ENCODE results near the gene CNTFR.
A peak's percentile ranks its signal among the peaks of the same experiment; 100 is the strongest.

Gene CNTFR

GRCh38 chr9:34522971-34523797 is 66.3 kb downstream of the CNTFR start, which contains the start of gene ENHO:
Gene ENHO (minus strand): TSS chr9:34522990. CDS start chr9:34521695, 1,295 bp downstream.
- peak; percentile 86 for DNase-seq (ENCODE audit: low read depth)
- H3K4me3 ChIP-seq (ENCODE audit: low read depth, low read length): peak within 1 kb of the TSS; percentile 25; the same call in 1 of the 2 replicates
- TF ChIP-seq, protein P1, sequence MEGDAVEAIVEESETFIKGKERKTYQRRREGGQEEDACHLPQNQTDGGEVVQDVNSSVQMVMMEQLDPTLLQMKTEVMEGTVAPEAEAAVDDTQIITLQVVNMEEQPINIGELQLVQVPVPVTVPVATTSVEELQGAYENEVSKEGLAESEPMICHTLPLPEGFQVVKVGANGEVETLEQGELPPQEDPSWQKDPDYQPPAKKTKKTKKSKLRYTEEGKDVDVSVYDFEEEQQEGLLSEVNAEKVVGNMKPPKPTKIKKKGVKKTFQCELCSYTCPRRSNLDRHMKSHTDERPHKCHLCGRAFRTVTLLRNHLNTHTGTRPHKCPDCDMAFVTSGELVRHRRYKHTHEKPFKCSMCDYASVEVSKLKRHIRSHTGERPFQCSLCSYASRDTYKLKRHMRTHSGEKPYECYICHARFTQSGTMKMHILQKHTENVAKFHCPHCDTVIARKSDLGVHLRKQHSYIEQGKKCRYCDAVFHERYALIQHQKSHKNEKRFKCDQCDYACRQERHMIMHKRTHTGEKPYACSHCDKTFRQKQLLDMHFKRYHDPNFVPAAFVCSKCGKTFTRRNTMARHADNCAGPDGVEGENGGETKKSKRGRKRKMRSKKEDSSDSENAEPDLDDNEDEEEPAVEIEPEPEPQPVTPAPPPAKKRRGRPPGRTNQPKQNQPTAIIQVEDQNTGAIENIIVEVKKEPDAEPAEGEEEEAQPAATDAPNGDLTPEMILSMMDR (IDR thresholded peaks at IDR 0.05; ENCODE audit: insufficient read depth, low read depth, low read length, missing control alignments): no peak

GRCh38 chr9:34522091-34522887 is 67.2 kb downstream of the CNTFR start:
- TF ChIP-seq, protein P1 (IDR thresholded peaks at IDR 0.05; ENCODE audit: insufficient read depth, low read depth, low read length, missing control alignments): no peak
- no peak for DNase-seq (ENCODE audit: low read depth)
- no peak overlapping the region for H3K4me3 ChIP-seq (ENCODE audit: low read depth, low read length)

- no peak for DNase-seq (ENCODE audit: low read depth)
- TF ChIP-seq, protein P1 (IDR thresholded peaks at IDR 0.05; ENCODE audit: insufficient read depth, low read depth, low read length, missing control alignments): no peak
- no peak overlapping the region for H3K4me3 ChIP-seq (ENCODE audit: low read depth, low read length)
Observed at GRCh38 chr9:34521406-34522045, 68.0 kb downstream of the CNTFR start.

DNA sequence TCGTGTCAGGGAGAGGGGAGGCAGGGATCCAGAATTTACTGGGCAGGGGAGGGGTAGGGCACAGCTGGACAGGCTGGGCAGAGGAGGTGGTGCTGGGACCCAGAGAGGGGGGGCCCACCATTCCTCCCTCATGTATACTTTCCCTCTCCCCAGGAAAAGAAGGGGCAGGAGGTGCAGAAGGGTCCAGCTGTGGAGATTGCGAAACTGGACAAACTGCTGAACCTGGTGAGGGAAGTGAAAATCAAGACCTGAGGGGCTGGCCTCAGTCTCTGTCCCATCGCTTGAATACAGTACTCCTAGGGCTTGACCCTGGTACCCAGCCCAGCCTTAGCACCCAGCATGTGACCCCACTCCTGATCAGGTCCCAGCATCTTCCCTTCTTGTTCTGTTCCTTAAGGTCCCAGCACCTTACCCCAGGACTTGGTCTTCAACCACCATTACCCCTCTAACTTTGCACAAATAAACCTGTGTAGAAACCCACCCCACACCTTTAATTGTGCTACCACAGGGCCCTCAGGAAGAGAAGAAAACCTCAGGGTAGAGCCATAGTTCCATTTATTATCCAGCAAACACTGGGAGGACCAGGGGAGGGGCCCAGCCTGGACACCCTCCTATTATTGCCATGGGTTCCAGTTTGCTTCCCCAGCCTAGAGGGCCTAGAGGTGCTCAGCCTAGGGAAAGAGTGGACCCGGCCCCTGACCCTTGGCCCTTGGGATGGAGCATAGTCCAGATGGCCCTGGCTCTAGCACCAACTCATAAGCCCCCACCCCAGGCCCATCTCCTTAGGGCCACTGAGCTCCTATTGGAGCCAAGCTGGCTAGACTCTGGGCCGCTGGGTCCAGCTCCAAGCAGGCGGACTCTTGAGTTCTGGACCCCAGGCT is 68.8 kb downstream of the CNTFR start:
- no peak overlapping the region for H3K4me3 ChIP-seq (ENCODE audit: low read depth, low read length)
- no peak for DNase-seq (ENCODE audit: low read depth)
- TF ChIP-seq, protein P1 (IDR thresholded peaks at IDR 0.05; ENCODE audit: insufficient read depth, low read depth, low read length, missing control alignments): no peak

DNA sequence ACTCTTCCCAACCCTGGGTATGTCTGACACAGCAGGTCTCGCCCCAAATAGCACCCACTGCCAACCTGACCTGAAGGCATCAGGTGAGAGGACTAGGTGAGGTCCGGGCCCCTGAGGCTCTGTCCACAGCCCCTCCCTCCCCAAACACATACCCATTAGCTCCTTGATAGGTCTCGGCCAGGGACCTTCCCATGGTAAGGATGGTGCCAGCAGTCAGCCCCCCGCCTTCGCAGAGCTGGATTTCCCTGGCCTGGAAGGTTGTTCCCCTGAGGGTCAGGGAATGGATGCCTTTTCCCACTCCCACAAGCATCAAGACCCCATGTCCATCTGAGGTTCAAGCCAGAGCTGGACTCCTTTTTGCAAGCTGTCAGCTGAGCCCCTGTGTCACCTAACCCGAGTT is 69.4 kb downstream of the CNTFR start:
- DNase-seq (ENCODE audit: low read depth): no peak
- TF ChIP-seq, protein P1 (IDR thresholded peaks at IDR 0.05; ENCODE audit: insufficient read depth, low read depth, low read length, missing control alignments): no peak
- H3K4me3 ChIP-seq (ENCODE audit: low read depth, low read length): no peak overlapping the region
